NCI-H146 treated with DMSO at 0.1 percent for 48 hours (cell line): ENCODE measurements around the gene IFNA10.
"Not testable (repeated sequence)": the region's sequence is repeated elsewhere in the genome, so short reads cannot be mapped to it uniquely, and the experiment has no call there.

Experiments used
- DNase-seq: peaks from one replicate; lab custom pipeline; 2025; ENCODE audit not compliant: unreplicated experiment; lab: John Stamatoyannopoulos, UW

IFNA10 gene

GRCh38 chr9:21207043-21207442 lies at the start of gene IFNA10:
Gene IFNA10, minus strand, starts transcription at chr9:21207143. Its CDS starts 46 bp downstream, at chr9:21207097.
- not testable (repeated sequence) for DNase-seq

GRCh38 chr9:21255538-21256212 lies 48.7 kb upstream of the IFNA10 start:
- DNase-seq: no peak

- DNase-seq: no peak
Observed at GRCh38 chr9:21252721-21253547, 46.0 kb upstream of the IFNA10 start.

GRCh38 chr9:21251638-21252037 lies 44.7 kb upstream of the IFNA10 start:
- no peak for DNase-seq

GRCh38 chr9:21251190-21251589 lies 44.2 kb upstream of the IFNA10 start:
- no peak for DNase-seq

- no peak for DNase-seq
Observed at GRCh38 chr9:21244836-21245235, 37.9 kb upstream of the IFNA10 start.

GRCh38 chr9:21239911-21240310 lies 33.0 kb upstream of the IFNA10 start, which contains the start of gene IFNA14:
Gene IFNA14, minus strand, starts transcription at chr9:21240005. Its CDS starts 70 bp downstream, at chr9:21239935.
- DNase-seq: no peak

- not testable (repeated sequence) for DNase-seq
Observed at GRCh38 chr9:21236360-21236714, 29.4 kb upstream of the IFNA10 start.

- peak; percentile 10 for DNase-seq
Observed at GRCh38 chr9:21235468-21236359, 28.8 kb upstream of the IFNA10 start.

- DNase-seq: no peak
Observed at GRCh38 chr9:21234153-21234687, 27.3 kb upstream of the IFNA10 start.

GRCh38 chr9:21233258-21233657 lies 26.3 kb upstream of the IFNA10 start:
- no peak for DNase-seq

GRCh38 chr9:21228122-21228521 lies 21.2 kb upstream of the IFNA10 start, which contains the start of gene IFNA17:
Gene IFNA17, minus strand, starts transcription at chr9:21228222. Its CDS starts 49 bp downstream, at chr9:21228173.
- no peak for DNase-seq

- DNase-seq: not testable (repeated sequence)
Observed at GRCh38 chr9:21217211-21217610, 10.3 kb upstream of the IFNA10 start, which contains the start of gene IFNA16. Gene IFNA16, minus strand, starts transcription at chr9:21217311. Its CDS starts 6 bp downstream, at chr9:21217305.

GRCh38 chr9:21213411-21214326 lies 6.7 kb upstream of the IFNA10 start:
- DNase-seq: not testable (repeated sequence)

GRCh38 chr9:21212160-21212559 lies 5.2 kb upstream of the IFNA10 start:
- DNase-seq: not testable (repeated sequence)

- DNase-seq: not testable (repeated sequence)
Observed at GRCh38 chr9:21210782-21211181, 3.8 kb upstream of the IFNA10 start.

- no peak for DNase-seq
Observed at GRCh38 chr9:21210311-21210710, 3.4 kb upstream of the IFNA10 start.

- no peak for DNase-seq
Observed at GRCh38 chr9:21205204-21205603, 1.7 kb downstream of the IFNA10 start.

GRCh38 chr9:21202105-21202504 lies 4.8 kb downstream of the IFNA10 start, which contains the start of gene IFNA7:
Gene IFNA7, minus strand, starts transcription at chr9:21202205. Its CDS starts 40 bp downstream, at chr9:21202165.
- DNase-seq: not testable (repeated sequence)
